GM21786 (cell line): ENCODE data around the gene KCNN3.

ENCODE experiments used
- ATAC-seq: cut with Tn5 transposase; IDR thresholded peaks from one replicate; pipeline ENCODE4 v1.9.1; 2021; ENCODE audit not compliant: unreplicated experiment

KCNN3 gene

DNA sequence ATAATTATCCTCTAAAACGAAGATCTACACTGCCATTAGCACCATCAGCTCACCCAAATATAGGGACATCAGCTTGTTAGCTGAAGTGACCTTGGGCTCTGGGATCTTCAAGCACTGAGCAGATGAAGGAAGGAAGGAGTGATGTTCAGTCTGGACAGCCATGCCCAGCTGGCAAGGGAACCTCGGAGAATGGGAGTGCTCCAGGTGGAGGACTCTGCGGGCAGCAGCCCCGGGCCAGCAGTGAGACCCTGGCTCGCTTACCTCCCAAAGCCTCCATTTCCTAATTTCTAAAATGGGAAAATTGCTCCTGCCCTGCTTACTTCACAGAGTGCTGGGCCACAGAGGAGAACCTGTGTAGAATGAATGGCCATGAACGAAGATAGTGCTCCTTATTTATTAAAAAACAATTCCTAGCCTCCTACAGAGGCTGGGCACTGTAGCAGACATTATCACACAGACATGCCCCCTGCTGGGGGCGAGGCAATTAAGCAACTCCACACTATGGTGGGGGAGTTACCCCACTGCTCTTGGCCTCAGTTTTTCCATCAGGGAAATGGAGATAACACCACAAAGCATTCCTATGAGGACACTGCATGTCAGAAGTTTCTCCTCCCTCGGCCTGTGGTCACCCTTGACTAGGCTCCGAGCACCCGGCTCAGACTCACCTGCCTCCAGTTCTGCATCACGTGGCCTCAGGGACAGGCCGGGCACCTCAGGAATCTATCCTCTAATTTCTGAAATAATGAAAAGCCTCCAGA, 117.6 kb downstream of the KCNN3 start:
- no peak for ATAC-seq

- no peak for ATAC-seq
Measured at GRCh38 chr1:154751690-154752089, 118.4 kb downstream of the KCNN3 start.

GRCh38 chr1:154750681-154751665, 119.1 kb downstream of the KCNN3 start:
- ATAC-seq: no peak

- ATAC-seq: no peak
Measured at GRCh38 chr1:154749078-154749760, 120.9 kb downstream of the KCNN3 start.

DNA sequence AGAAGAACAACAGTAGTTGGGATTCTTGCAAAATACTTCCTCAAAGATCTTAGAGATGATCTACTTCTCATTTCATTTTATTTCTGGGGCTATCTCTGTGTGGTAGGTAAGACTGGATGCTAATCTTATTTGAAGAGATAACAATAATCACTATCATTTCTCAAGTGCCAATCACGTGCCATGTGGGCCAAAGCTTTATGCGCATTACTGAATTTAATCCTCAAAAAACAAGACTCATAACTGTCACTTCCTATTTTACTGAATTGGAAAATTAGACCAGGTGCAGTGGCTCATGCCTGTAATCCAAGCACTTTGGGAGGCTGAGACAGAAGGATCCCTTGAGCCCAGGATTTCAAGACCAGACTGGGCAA, 121.7 kb downstream of the KCNN3 start:
- no peak for ATAC-seq

DNA sequence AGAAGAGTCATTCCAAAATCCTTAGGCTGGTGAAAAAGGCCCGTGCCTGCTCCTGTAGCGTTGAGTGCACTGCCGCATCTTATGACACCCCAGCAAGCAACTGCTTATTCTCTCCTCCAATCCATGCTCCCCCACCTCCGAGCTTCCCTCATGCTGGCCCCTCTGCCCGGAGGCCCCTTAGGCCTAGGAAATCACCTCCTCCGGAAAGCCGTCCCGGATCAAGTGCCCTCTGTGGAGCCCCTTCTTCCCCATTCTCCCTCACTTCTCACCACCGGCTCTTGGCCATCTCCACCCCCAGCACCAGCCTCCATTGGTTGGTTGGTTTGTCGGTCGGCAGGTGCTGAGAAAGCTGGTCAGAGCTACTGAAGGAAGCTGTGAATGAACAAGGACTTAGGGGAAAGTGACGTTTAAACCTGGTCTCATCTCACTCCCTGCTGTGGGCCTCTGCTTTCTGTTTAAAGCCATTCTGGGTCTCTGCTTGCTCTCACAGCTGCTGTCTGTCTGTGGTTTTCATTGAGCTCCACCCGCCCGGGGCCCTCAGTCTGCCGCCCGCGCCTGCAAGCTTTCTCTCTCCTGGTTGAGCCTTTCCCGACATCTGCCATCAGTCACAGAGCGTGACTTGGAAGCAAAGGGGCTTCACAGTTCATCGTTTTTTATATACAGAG, 122.2 kb downstream of the KCNN3 start:
- peak; percentile 79 for ATAC-seq

DNA sequence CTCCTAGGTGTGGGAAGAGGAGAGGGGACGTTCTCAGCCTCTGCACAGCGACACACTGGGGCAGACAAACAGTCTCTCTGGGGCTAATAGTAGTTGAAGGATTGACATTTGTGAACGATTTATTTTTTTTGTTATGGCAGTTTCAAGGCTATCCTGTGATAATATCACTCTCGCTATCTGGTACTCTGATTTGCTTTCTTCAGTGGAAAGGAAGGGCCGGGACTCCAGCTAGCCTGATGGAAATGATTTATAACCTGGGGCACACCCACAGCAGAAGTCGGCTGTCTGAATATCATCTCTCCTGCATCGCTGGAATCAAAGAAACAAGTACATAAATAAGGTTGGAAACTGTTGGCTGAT, 122.7 kb downstream of the KCNN3 start:
- ATAC-seq: no peak

DNA sequence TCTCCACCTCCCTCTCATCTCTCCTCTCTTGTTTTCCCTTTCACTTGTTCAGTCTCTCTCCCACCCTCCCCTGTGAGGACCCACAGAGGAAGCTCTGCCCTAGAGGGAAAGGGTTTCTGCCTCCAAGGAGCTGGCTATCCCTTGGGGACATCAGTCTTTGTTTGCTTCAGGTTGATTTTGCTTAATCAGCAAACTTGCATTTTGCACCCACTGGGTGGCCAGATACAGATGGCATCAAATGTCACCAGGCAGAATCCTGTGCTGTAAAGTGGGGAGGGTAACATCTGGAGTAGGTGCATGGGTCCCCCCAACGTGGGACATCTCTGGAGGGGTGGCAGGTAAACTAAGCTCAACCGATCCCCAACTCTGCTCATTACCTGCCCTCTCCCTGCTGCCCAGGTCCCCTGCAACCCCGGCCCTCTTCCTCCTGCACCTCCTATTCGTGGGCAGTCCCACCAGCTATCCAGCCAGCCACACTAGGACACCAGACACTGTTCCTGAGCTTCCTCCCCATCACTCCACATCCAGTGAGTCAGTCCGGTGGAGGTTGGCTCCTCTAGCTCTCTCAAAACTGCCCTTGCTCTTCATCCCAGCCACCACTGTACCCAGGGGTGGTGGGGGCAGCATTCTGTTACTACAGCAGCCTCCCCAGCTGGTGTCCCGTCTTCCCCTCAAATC, 123.3 kb downstream of the KCNN3 start:
- no peak for ATAC-seq

GRCh38 chr1:154745750-154746425, 124.2 kb downstream of the KCNN3 start:
- ATAC-seq: no peak

- ATAC-seq: no peak
Measured at GRCh38 chr1:154745286-154745731, 124.8 kb downstream of the KCNN3 start.

DNA sequence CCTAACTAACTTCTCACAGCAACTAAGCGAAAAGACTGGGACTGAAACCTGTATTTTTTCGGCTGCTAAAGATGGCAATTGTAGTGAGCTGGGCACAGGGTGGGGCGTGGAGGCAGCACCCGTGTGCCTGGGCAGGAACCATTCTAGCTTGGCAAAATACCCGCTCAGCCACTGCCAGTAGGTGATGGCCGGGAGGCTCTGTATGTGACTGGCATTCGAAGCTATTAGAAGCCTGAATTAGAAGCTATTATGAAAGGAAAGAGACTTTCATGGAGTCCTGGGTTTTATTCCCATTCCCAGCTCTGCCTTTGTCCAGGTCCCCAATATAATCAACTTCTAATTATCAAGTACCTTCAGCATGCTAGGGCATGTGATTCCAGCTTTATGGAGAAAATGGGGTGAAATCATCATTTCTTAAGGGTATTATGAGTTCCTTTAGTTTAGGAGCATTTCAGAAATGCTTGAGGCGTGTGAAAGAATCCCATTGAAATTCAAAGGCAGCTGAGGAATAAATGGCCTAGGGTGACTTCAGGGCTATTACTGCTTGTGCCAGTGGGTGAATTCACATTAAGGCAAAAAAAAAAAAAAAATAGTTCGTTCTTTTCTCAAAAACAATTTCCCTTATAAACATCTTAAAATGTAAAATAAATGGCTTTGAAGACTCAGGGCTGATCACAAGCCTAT, 125.6 kb downstream of the KCNN3 start:
- ATAC-seq: no peak

DNA sequence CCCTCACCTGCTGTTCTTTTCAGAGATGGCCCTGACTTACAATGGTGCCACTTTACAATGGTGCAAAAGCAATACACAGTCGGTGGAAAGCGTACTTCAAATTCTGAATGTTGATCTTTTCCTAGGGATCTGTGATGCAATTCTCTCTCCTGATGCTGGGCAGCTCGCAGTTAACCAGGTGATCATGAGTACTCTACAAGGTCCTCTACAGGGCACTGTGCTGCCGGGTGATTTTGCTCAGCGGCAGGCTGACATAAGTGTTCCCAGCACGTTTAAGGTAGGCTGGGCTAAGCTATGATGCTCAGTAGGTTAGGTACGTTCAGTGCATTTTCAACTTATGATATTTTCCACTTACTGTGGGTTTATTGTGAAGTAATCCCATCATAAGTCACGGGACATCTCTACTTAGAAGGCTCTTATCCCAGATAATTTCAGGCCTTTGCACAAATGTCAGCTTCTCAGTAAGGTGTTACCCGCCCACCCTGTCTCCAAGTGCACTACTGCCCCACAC, 126.5 kb downstream of the KCNN3 start:
- no peak for ATAC-seq

DNA sequence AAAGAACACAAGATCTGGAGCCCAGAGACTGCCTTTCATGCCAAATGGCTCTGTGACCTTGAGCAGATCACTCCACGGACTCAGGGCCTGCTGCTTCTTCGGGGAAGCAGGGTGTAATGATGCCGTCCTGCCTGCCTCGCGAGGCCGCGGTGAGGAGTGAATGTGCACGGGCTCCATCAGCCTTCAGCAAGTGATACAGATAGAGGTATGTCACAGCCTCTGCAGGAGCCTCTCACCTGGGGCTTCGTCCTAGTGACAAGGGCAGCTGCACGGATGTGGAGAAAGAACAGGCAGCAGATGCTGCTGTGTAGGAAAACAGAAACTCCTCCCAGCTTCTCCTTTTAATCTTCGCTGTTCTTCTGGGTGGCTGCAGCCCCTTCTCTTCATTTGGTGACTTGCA, 127.5 kb downstream of the KCNN3 start:
- no peak for ATAC-seq

DNA sequence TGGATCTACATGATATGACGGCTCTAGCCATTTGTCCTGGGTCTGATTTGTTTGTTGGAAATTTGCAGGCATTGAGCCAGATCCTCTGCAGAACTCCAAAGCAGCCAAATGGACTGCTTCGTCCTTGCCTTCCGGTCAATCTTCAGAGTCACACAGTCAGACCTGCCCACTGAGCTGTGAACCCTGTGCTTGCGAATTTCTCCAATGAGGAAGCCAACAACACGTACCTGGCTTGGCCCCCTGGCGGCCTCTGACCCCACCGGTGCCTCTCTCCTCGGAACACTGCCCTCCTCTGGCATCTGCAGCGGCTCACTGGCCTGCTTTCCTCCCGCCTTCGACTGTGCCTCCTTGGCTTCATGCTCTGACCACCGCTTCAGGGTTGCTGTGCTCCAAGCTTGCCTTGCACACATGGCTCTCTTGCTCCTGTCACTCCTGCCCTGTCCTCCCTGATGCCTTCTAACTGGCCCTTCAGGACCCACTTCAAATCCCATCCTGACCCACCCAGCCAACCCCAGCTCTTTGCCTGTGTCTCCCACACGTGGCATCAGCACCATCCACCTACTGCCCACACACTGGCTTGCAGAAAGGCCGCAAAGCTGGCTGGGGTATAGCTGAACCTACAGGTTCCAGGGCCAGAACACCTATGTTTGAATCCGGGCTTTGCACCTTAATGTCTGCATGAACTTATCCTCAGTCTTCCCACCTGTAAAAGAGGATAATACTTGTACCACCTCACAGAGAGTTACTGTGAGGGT, 128.2 kb downstream of the KCNN3 start:
- no peak for ATAC-seq

DNA sequence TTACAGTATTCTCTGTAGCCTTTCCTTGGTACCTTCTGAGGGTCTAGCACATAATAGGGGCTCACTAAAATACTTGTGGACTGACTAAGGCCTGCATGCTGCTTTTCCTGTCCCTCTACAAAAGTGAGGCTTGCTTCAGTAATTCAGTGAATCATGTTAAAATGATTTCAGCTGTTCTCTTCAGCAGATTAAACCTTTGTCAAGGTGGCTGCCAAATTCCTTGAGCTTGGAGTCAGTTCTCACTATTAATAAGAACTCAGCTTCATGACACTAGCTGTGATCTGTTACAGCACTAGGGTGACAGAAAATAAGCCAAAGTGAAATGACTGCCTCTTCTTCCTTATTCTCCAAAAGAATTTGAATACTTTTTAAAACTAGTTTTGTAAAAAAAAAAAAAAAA, 128.8 kb downstream of the KCNN3 start:
- ATAC-seq: no peak

GRCh38 chr1:154739654-154740053, 130.4 kb downstream of the KCNN3 start:
- ATAC-seq: no peak

DNA sequence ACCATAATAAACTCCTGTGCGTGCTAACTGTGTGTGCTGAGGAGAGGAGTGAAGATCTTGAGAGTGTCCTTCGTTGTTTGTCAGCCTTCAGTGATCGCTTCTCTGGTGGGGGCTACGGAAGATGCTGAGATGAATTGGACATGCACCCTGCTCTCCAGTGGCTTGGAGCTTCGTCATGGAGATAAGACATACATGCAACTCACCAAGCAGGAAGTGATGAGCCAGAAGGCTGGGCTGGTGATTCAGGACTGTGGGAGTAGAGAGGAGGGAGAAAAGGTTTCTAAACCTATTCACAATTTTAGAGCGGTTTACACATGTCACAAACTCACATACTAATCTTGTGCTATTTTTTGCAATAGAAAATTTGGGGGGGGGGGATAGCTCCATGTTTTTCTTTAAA, 133.2 kb downstream of the KCNN3 start:
- ATAC-seq: no peak

DNA sequence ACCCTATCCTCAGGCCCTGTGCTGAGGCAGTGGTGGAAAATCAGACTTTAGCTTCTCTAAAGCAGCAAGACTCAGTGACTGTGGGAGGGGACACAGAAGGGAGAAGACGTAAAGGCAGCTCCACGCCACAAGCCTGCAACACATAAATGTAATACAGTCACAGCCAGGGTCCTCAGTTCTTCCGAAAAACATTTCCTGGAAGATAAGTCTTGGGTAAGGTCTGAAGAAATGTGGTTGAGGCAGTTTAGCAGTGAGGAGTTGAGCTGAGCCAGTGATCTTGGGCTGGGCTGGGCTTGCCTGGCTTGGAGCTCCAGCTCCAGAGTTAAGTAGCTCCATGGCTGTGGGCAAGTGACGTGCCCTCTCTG, 134.3 kb downstream of the KCNN3 start:
- no peak for ATAC-seq
